ENCODE measurements around the gene RBPMS2. TPM values are rescaled to one million over a fixed set of nuclear protein-coding genes. Genes with fewer than 3 reads are reported as not detected.
A peak's percentile ranks its signal among the peaks of the same experiment; 100 is the strongest.

Gene RBPMS2
- total and polyA plus RNA-seq, 2 donors (not counting 1 experiment from before 2014, with no cell fraction given), result 0.18 TPM; not detected in 1

DNA sequence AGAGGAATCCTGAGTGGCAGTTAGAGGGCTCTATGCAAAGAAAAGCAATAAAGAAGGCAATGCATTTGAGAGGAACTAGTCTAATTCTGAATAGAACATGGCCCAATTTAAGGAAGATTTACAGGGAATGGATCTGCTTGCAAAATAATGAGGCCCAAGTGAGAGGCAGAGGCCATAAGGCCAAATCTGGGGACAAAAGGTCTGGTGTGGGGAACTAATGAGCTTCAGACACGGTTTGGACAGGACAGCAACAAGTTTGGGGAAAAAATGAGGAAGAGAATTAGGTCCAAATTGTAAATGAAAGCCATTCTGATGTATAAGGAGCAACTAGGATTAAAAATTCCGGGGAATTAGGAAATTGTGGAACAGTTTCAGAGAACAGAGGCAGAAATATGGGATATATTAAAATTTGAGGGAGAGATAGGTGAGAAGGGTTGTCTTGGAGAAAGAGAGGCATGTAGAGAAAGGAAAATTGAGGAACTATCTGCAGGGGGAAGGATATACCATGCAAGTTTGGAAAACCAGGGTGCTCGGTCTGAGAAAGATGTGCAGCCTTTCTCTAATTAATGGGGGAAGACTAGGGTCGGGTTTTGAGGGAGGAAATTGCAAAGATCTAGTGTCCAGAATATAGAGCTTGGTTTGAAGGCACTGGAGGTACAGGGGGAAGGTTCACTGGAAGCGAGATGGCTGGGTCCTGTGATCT, 73.8 kb downstream of the RBPMS2 start:
- Histone ChIP-seq H3K9ac (ENCODE audit: insufficient read depth, low read length) (no peak overlapping the region), H3K79me2 (ENCODE audit: control insufficient read depth, insufficient read depth, low read length) (peaks cover 49% of the 10 kb centered on the region), H3K4me1 (ENCODE audit: control insufficient read depth, extremely low read depth, insufficient read depth, low read length) (peaks cover 24% of the 10 kb centered on the region)

DNA sequence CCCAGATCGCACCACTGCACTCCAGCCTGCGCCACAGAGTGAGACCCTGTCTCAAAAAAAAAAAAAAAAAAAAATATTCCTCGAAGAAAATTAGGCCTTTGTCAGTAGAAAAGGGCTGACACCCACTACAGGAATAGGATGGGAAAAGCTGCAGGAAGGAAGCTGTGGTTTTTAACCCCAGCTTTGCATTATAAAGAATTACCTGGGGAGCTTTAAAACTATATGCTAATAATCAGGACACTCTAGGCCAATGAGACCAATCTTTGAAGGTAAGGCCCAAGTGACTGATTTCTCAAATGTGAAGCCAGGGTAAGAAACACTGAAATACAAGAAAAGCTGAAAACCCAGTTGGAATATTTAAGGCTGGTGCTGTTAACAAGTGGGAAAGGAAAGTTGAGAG, 74.3 kb downstream of the RBPMS2 start:
- no peak for DNase-seq (ENCODE audit: low read depth in 2 of 2)
- Histone ChIP-seq H3K9ac (ENCODE audit: insufficient read depth, low read length) (no peak overlapping the region), H3K27me3 (ENCODE audit: control insufficient read depth, insufficient read depth, low read length) (no peaks in the 10 kb centered on the region), H3K36me3 (ENCODE audit: control insufficient read depth, insufficient read depth, low read length) (no peaks in the 10 kb centered on the region), H2AFZ (ENCODE audit: low read length) (no peak overlapping the region), H3K9me3 (ENCODE audit: control insufficient read depth, insufficient read depth, low read depth, low read length) (no peaks in the 10 kb centered on the region), H3K4me2 (ENCODE audit: extremely low read depth, insufficient read depth, low read length) (peak overlapping the region; percentile 94), H4K20me1 (ENCODE audit: control insufficient read depth, extremely low read depth, insufficient read depth, low read length) (peaks cover 3% of the 10 kb centered on the region), H3K27ac (ENCODE audit: insufficient read depth, low read length) (no peak overlapping the region), H3K79me2 (ENCODE audit: control insufficient read depth, insufficient read depth, low read length) (peaks cover 54% of the 10 kb centered on the region), H3K4me1 (ENCODE audit: control insufficient read depth, extremely low read depth, insufficient read depth, low read length) (peaks cover 24% of the 10 kb centered on the region), H3K4me3 (replicated peaks in 1 of 4; ENCODE audit: control extremely low read depth in 1 of 4, insufficient read depth in 1 of 4, low read depth in 3 of 4, low read length in 4 of 4) (peak overlapping the region in 2 of 4 experiments; percentile 83 to 94)
- TF ChIP-seq EZH2 (IDR thresholded peaks at IDR 0.05; ENCODE audit: low read length, missing control alignments) (no peak), CTCF (conservative IDR thresholded peaks at IDR 0.05 in 1 of 2, IDR thresholded peaks at IDR 0.05 in 1 of 2; ENCODE audit: low read depth in 1 of 2, low read length in 2 of 2) (no peak)

More for the DNA sequence above, 73.8 kb downstream of the RBPMS2 start:
- Histone ChIP-seq H3K4me2 (ENCODE audit: extremely low read depth, insufficient read depth, low read length) (peak overlapping the region; percentile 94), H3K4me3 (replicated peaks in 1 of 4; ENCODE audit: control extremely low read depth in 1 of 4, insufficient read depth in 1 of 4, low read depth in 3 of 4, low read length in 4 of 4) (peak overlapping the region; percentile 83 to 94 (median 84)), H2AFZ (ENCODE audit: low read length) (no peak overlapping the region), H3K9me3 (ENCODE audit: control insufficient read depth, insufficient read depth, low read depth, low read length) (no peaks in the 10 kb centered on the region), H3K27ac (ENCODE audit: insufficient read depth, low read length) (no peak overlapping the region), H3K36me3 (ENCODE audit: control insufficient read depth, insufficient read depth, low read length) (no peaks in the 10 kb centered on the region), H4K20me1 (ENCODE audit: control insufficient read depth, extremely low read depth, insufficient read depth, low read length) (peaks cover 3% of the 10 kb centered on the region), H3K27me3 (ENCODE audit: control insufficient read depth, insufficient read depth, low read length) (no peaks in the 10 kb centered on the region)
- TF ChIP-seq CTCF (conservative IDR thresholded peaks at IDR 0.05 in 1 of 2, IDR thresholded peaks at IDR 0.05 in 1 of 2; ENCODE audit: low read depth in 1 of 2, low read length in 2 of 2) (no peak), EZH2 (IDR thresholded peaks at IDR 0.05; ENCODE audit: low read length, missing control alignments) (no peak)
- DNase-seq (ENCODE audit: low read depth in 2 of 2), result no peak

- peaks cover 59% of the 10 kb centered on the region for H3K79me2 ChIP-seq (ENCODE audit: control insufficient read depth, insufficient read depth, low read length)
- peak; percentile 50 to 51 for DNase-seq (ENCODE audit: low read depth in 2 of 2)
- H3K4me1 ChIP-seq (ENCODE audit: control insufficient read depth, extremely low read depth, insufficient read depth, low read length), result peaks cover 27% of the 10 kb centered on the region
- peak overlapping the region; percentile 2 to 94 (median 28) for H3K4me3 ChIP-seq (replicated peaks in 1 of 4; ENCODE audit: control extremely low read depth in 1 of 4, insufficient read depth in 1 of 4, low read depth in 3 of 4, low read length in 4 of 4)
- TF ChIP-seq EZH2 (IDR thresholded peaks at IDR 0.05; ENCODE audit: low read length, missing control alignments) (no peak), CTCF (conservative IDR thresholded peaks at IDR 0.05 in 1 of 2, IDR thresholded peaks at IDR 0.05 in 1 of 2; ENCODE audit: low read depth in 1 of 2, low read length in 2 of 2) (no peak)
- H3K9ac ChIP-seq (ENCODE audit: insufficient read depth, low read length), result no peak overlapping the region
- H3K27ac ChIP-seq (ENCODE audit: insufficient read depth, low read length), result peak overlapping the region; percentile 19
- peaks cover 3% of the 10 kb centered on the region for H4K20me1 ChIP-seq (ENCODE audit: control insufficient read depth, extremely low read depth, insufficient read depth, low read length)
- no peak overlapping the region for H2AFZ ChIP-seq (ENCODE audit: low read length)
- H3K36me3 ChIP-seq (ENCODE audit: control insufficient read depth, insufficient read depth, low read length), result no peaks in the 10 kb centered on the region
- peak overlapping the region; percentile 94 for H3K4me2 ChIP-seq (ENCODE audit: extremely low read depth, insufficient read depth, low read length)
- H3K9me3 ChIP-seq (ENCODE audit: control insufficient read depth, insufficient read depth, low read depth, low read length), result no peaks in the 10 kb centered on the region
- no peaks in the 10 kb centered on the region for H3K27me3 ChIP-seq (ENCODE audit: control insufficient read depth, insufficient read depth, low read length)
Measured at GRCh38 chr15:64699751-64700388, 75.5 kb downstream of the RBPMS2 start.
